DND-41 (cell line): ENCODE measurements around the gene KLF11.

Experiments
- EZH2 ChIP-seq: IDR thresholded peaks from 3 replicates; pipeline ENCODE4 v1.6.1; 2012; ENCODE audit warnings: borderline replicate concordance, low read depth, mild to moderate bottlenecking, moderate library complexity, low read length, inconsistent platforms; ENCODE audit not compliant: severe bottlenecking
- TF ChIP-seq, protein P1 (sequence below): IDR thresholded peaks from 2 replicates; pipeline ENCODE4 v1.5.1; 2012; ENCODE audit warnings: borderline replicate concordance, low read length, moderate library complexity, mild to moderate bottlenecking; ENCODE audit not compliant: poor library complexity, severe bottlenecking; ENCODE audit errors: extremely low read depth

DNA sequence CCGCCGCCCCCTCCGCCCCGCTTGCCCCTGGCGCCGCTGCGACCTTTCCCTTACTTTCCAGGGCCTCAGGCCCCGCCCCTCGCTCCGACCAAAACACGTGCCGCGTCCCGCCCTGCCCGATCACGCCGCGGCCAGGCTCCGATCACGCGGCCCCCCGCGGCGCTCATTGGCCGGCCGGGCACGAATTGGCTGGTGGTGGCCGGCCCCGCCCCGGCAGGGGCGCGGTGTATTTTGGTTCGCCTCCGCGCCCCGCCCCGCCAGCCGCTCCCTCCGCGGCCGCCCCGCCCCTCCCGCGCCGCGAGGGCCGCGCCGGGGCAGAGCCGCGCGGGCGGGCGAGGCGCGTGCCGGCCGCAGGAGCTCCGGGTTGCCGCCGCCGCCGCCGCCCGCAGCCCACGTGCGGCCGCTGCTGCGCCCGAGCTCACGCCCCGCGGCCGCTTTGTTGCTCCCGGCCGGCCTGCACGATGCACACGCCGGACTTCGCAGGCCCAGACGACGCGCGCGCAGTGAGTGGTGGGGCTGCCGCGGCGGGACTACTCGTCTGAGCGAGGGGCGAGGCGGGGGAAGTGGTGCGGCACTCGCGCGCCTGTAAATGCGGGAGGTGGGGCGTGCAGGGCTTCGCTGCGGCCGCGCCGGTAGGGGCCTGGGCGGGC is at the start of gene KLF11:
- no peak for TF ChIP-seq EZH2
- TF ChIP-seq, protein P1, sequence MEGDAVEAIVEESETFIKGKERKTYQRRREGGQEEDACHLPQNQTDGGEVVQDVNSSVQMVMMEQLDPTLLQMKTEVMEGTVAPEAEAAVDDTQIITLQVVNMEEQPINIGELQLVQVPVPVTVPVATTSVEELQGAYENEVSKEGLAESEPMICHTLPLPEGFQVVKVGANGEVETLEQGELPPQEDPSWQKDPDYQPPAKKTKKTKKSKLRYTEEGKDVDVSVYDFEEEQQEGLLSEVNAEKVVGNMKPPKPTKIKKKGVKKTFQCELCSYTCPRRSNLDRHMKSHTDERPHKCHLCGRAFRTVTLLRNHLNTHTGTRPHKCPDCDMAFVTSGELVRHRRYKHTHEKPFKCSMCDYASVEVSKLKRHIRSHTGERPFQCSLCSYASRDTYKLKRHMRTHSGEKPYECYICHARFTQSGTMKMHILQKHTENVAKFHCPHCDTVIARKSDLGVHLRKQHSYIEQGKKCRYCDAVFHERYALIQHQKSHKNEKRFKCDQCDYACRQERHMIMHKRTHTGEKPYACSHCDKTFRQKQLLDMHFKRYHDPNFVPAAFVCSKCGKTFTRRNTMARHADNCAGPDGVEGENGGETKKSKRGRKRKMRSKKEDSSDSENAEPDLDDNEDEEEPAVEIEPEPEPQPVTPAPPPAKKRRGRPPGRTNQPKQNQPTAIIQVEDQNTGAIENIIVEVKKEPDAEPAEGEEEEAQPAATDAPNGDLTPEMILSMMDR = no peak
